ENCODE results near the gene LAD1.

DNA sequence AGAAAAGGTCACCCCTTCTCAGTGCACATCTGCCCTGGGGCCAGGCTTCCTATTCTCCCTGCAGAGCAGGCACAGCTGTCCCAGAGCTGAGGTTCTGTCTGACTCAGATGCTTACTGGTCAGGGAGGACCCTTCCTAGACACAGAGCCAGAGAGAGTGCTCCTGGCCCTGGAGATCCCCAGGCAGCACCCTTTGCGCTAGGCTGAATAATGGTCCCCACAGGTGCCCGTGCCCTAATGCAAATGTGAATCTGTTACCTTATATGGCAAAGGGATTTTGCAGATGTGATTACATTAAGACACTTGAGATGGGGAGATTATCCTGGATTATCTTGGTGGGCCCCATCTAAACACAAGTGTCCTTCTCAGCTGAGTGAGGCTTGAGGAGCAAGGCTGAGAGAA is 25.0 kb upstream of the LAD1 start:
- TF ChIP-seq, protein P1, sequence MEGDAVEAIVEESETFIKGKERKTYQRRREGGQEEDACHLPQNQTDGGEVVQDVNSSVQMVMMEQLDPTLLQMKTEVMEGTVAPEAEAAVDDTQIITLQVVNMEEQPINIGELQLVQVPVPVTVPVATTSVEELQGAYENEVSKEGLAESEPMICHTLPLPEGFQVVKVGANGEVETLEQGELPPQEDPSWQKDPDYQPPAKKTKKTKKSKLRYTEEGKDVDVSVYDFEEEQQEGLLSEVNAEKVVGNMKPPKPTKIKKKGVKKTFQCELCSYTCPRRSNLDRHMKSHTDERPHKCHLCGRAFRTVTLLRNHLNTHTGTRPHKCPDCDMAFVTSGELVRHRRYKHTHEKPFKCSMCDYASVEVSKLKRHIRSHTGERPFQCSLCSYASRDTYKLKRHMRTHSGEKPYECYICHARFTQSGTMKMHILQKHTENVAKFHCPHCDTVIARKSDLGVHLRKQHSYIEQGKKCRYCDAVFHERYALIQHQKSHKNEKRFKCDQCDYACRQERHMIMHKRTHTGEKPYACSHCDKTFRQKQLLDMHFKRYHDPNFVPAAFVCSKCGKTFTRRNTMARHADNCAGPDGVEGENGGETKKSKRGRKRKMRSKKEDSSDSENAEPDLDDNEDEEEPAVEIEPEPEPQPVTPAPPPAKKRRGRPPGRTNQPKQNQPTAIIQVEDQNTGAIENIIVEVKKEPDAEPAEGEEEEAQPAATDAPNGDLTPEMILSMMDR (IDR thresholded peaks at IDR 0.05; ENCODE audit: low read depth, low read length, poor library complexity, severe bottlenecking) = no peak
- no peak for TF ChIP-seq EZH2phosphoT487 (IDR thresholded peaks at IDR 0.05; ENCODE audit: borderline replicate concordance, low read length)

All from DOHH2 (cell line).